Testis (tissue), 3 donors: ENCODE results near the gene RNF225. TPM values are rescaled to one million over a fixed set of nuclear protein-coding genes. Genes with fewer than 3 reads are reported as not detected.

Experiments
- DNase-seq: peaks from one replicate; pipeline ENCODE4 v3.0.0-alpha.2; 2019
- H3K27ac ChIP-seq, 2 donors: fragments of 200-600 bp; sonication (generic); one replicate each; pipeline ENCODE4 v1.5.1; 2019
- H3K27me3 ChIP-seq: fragments of 200-600 bp; sonication (generic); one replicate; pipeline ENCODE4 v1.5.1; 2019
- H3K36me3 ChIP-seq: fragments of 200-600 bp; sonication (generic); one replicate; pipeline ENCODE4 v1.5.1; 2017; ENCODE audit warnings: low read depth; ENCODE audit errors: missing control alignments
- H3K4me1 ChIP-seq: fragments of 200-600 bp; sonication (generic); one replicate; pipeline ENCODE4 v1.5.1; 2019
- H3K4me3 ChIP-seq, 2 donors: fragments of 200-600 bp; sonication (generic); one replicate each; pipeline ENCODE4 v1.5.1; 2017 to 2019
- H3K9me3 ChIP-seq: fragments of 200-600 bp; sonication (generic); one replicate; pipeline ENCODE4 v1.5.1; 2017
- POLR2A ChIP-seq: fragments of 450-650 bp; IDR thresholded peaks from one replicate; pipeline ENCODE4 v1.6.1; 2017; ENCODE audit warnings: antibody characterized with exemption, mild to moderate bottlenecking, moderate library complexity
- WGBS, 2 donors: methylation state at CpG; one replicate each; pipeline ENCODE4 v1.1.5; 2018; 5-methylcytosine and 5-hydroxymethylcytosine counted together
- intact Hi-C: fragments of 100-400 bp; cut with DNase I; formaldehyde crosslinking; loops from one replicate; pipeline ENCODE4 v1.15.1; 2023; ENCODE audit warnings: low total_unique reads
- polyA plus RNA-seq: library from polyadenylated mRNA; stranded (reverse); fragments of 350-450 nt; fragmentation: Illumina TruSeq; extraction: RNeasy Lipid Tissue Mini Kit (QIAGEN cat#74804); gene quantifications from one replicate; pipeline ENCODE4 v1.2.3, GENCODE V29; 2014; ENCODE audit warnings: low read depth, low replicate concordance; ENCODE audit not compliant: insufficient read depth
- total RNA-seq, 2 donors: library from RNA; depleted of rRNA; stranded (reverse); fragments of >200 nt; gene quantifications; one replicate each; pipeline ENCODE4 v1.2.3, GENCODE V29; 2016
- TF ChIP-seq, protein P1 (sequence below), 3 experiments: fragments of 450-650 bp in 2 of 3; fragments of 200-600 bp in 1 of 3; sonication (generic) in 1 of 3; IDR thresholded peaks; one replicate each; pipeline ENCODE4 v1.5.1; 2016 to 2019; ENCODE audit warnings: antibody characterized with exemption in 3 of 3, mild to moderate bottlenecking in 2 of 3, moderate library complexity in 1 of 3

The RNF225 gene
- total and polyA plus RNA-seq, 3 donors from 2014 or later = not detected

DNA sequence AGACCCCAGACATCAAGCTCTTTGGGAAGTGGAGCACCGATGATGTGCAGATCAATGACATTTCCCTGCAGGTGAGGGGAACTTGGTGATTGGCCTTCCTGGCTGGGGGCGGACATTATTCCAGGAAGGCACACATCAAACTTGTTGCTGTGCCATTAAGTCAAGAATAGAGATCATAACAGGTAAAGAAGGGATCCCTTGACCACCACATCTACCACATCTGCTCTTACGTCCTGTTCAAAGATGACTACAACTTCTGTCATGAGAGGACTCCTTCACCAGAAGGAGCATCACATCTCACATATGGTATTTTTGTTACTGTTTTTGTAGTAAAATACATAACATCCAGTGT, 7.3 kb upstream of the RNF225 start:
- H3K4me3 ChIP-seq = peak overlapping the region; percentile 73 to 76
- intact Hi-C loops = no loop called here

DNA sequence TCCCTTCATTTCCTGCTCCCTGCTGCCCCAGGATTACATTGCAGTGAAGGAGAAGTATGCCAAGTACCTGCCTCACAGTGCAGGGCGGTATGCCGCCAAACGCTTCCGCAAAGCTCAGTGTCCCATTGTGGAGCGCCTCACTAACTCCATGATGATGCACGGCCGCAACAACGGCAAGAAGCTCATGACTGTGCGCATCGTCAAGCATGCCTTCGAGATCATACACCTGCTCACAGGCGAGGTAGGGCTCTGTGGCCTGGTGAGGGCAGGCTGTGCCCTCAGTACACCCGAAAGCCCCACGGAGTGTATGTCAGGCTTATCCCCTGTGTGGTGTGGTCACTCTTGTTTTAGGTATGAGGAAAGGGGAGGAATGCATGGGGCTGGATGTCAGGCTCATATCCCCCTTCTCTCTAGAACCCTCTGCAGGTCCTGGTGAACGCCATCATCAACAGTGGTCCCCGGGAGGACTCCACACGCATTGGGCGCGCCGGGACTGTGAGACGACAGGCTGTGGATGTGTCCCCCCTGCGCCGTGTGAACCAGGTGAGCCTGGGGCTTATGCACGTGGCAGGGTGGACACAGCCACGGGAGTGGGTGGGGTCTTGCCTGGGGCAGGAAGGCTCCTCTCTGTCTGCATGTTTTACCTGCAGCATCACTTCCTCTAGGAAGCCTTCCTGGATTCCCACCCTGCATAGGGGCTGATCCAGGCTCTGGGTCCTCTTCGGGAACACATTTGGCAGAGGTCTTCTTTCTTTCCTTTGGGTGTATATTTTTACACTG, 2.3 kb upstream of the RNF225 start:
- Histone ChIP-seq H3K9me3 (no peaks in the 10 kb centered on the region), H3K4me1 (peaks cover 5% of the 10 kb centered on the region), H3K27me3 (no peaks in the 10 kb centered on the region), H3K4me3 (no peak overlapping the region), H3K36me3 (no peaks in the 10 kb centered on the region), H3K27ac (no peak overlapping the region)
- TF ChIP-seq, protein P1, sequence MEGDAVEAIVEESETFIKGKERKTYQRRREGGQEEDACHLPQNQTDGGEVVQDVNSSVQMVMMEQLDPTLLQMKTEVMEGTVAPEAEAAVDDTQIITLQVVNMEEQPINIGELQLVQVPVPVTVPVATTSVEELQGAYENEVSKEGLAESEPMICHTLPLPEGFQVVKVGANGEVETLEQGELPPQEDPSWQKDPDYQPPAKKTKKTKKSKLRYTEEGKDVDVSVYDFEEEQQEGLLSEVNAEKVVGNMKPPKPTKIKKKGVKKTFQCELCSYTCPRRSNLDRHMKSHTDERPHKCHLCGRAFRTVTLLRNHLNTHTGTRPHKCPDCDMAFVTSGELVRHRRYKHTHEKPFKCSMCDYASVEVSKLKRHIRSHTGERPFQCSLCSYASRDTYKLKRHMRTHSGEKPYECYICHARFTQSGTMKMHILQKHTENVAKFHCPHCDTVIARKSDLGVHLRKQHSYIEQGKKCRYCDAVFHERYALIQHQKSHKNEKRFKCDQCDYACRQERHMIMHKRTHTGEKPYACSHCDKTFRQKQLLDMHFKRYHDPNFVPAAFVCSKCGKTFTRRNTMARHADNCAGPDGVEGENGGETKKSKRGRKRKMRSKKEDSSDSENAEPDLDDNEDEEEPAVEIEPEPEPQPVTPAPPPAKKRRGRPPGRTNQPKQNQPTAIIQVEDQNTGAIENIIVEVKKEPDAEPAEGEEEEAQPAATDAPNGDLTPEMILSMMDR (IDR thresholded peaks at IDR 0.05) = no peak
- TF ChIP-seq POLR2A = no peak
- 89 to 91% methylated on average over 16 to 26 of the region's 26 CpGs for WGBS, 2 donors
- DNase-seq = no peak
- intact Hi-C loops = no loop called here

More for the DNA sequence above, 7.3 kb upstream of the RNF225 start:
- H3K4me1 ChIP-seq = peaks cover 20% of the 10 kb centered on the region
- TF ChIP-seq POLR2A = no peak
- TF ChIP-seq, protein P1 (IDR thresholded peaks at IDR 0.05) = no peak
- no peaks in the 10 kb centered on the region for H3K27me3 ChIP-seq
- no peak overlapping the region for H3K27ac ChIP-seq
- H3K36me3 ChIP-seq = no peaks in the 10 kb centered on the region
- no peak for DNase-seq
- H3K9me3 ChIP-seq = no peaks in the 10 kb centered on the region
- 66 to 79% methylated on average over 3 of the region's 3 CpGs for WGBS, 2 donors

DNA sequence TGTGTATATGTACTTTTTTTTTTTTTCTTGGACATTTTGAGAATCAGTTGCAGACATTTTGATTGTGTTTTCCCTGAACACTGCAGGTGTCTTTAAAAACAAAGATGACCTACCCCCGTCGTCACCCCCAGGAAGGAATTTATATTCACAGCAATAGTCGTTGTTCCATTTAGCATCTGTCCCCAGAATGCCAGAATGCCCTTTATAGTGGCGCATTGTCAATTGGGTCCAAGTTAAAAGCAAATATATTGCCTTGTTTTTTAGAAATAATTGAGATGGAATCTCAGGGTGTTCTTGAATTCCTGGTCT, 1.8 kb upstream of the RNF225 start:
- Histone ChIP-seq H3K27me3 (no peaks in the 10 kb centered on the region), H3K36me3 (no peaks in the 10 kb centered on the region), H3K4me3 (no peak overlapping the region), H3K27ac (no peak overlapping the region), H3K4me1 (peaks cover 5% of the 10 kb centered on the region), H3K9me3 (no peaks in the 10 kb centered on the region)
- intact Hi-C loops = no loop called here
- TF ChIP-seq POLR2A = no peak
- TF ChIP-seq, protein P1 (IDR thresholded peaks at IDR 0.05) = no peak
- 82 to 90% methylated on average over 4 of the region's 4 CpGs for WGBS, 2 donors
- DNase-seq = no peak

DNA sequence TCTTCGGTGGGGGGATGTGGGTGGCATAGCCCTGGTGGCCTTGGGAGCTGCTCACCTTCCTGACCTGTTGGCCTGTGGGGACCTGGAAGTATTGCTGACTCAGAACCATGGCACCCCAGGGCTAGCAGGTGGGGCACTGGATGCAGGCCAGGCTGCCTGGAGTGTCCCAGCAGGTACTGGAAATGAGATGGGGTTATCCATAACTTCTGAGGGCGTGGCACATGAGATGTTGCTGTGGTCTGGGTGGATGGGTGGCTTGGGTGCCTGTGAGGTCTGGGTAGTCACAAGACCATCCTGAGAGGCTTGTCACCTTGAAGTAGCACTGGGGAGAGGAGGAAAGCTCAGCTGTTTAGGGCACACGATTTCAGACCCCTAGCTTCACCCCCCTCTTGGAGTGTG, 636 bp upstream of the RNF225 start:
- Histone ChIP-seq H3K4me1 (peaks cover 5% of the 10 kb centered on the region), H3K4me3 (no peak overlapping the region), H3K9me3 (no peaks in the 10 kb centered on the region), H3K27me3 (no peaks in the 10 kb centered on the region), H3K36me3 (no peaks in the 10 kb centered on the region), H3K27ac (no peak overlapping the region)
- WGBS, 2 donors = 72 to 100% methylated on average over 2 to 3 of the region's 3 CpGs
- no peak for DNase-seq
- TF ChIP-seq, protein P1 (IDR thresholded peaks at IDR 0.05) = no peak
- no peak for TF ChIP-seq POLR2A
- intact Hi-C loops = no loop called here
